HepG2 (cell line): ENCODE measurements around the gene GNPDA2. TPM values are rescaled to one million over a fixed set of nuclear protein-coding genes. Genes with fewer than 3 reads are reported as not detected.
A peak's percentile ranks its signal among the peaks of the same experiment; 100 is the strongest.

ENCODE experiments used
- ASH2L ChIP-seq: fragments of 300-600, 200-600 bp; sonication (generic); IDR thresholded peaks from 2 replicates; pipeline ENCODE4 v1.7.0; 2017; ENCODE audit warnings: low read depth, mild to moderate bottlenecking, moderate library complexity, mixed read lengths, low read length; ENCODE audit not compliant: insufficient read length
- BRD4 ChIP-seq: sonication (generic); formaldehyde crosslinking; IDR thresholded peaks from 2 replicates; pipeline ENCODE4 v1.4.0; 2020; ENCODE audit warnings: missing genetic modification reagents
- ESRRA ChIP-seq: sonication (generic); formaldehyde crosslinking; IDR thresholded peaks from 2 replicates; pipeline ENCODE4 v1.5.1; 2020; ENCODE audit warnings: mild to moderate bottlenecking, low read depth, missing genetic modification reagents
- FOXK1 ChIP-seq: sonication (generic); formaldehyde crosslinking; IDR thresholded peaks from 2 replicates; pipeline ENCODE4 v1.4.0; 2020; ENCODE audit warnings: low read depth, missing genetic modification reagents, borderline replicate concordance
- HDAC2 ChIP-seq: sonication (generic); formaldehyde crosslinking; IDR thresholded peaks from 2 replicates; pipeline ENCODE4 v1.4.0; 2020; ENCODE audit warnings: missing genetic modification reagents
- MAFF ChIP-seq: IDR thresholded peaks from 2 replicates; pipeline ENCODE4 v1.6.1; 2011; ENCODE audit warnings: low read depth, low read length, improper control_type of control experiment
- MEF2D ChIP-seq: sonication (generic); formaldehyde crosslinking; IDR thresholded peaks from 2 replicates; pipeline ENCODE4 v1.5.1; 2020; ENCODE audit warnings: mild to moderate bottlenecking, missing genetic modification reagents
- MIER3 ChIP-seq: IDR thresholded peaks from 2 replicates; pipeline ENCODE4 v1.6.1; 2016; ENCODE audit warnings: missing compliant biosample characterization, borderline replicate concordance
- MLXIP ChIP-seq: sonication (generic); formaldehyde crosslinking; IDR thresholded peaks from 2 replicates; pipeline ENCODE4 v1.9.0; 2021; ENCODE audit warnings: missing genetic modification reagents, borderline replicate concordance
- NFKBIZ ChIP-seq: IDR thresholded peaks from 2 replicates; pipeline ENCODE4 v1.6.1; 2018; ENCODE audit warnings: missing genetic modification reagents, missing compliant biosample characterization
- PHF8 ChIP-seq: sonication (generic); formaldehyde crosslinking; IDR thresholded peaks from 2 replicates; pipeline ENCODE4 v1.5.0; 2020; ENCODE audit warnings: missing genetic modification reagents
- SOX5 ChIP-seq: IDR thresholded peaks from 2 replicates; pipeline ENCODE4 v1.6.1; 2016; ENCODE audit warnings: borderline replicate concordance
- YEATS2 ChIP-seq: sonication (generic); formaldehyde crosslinking; IDR thresholded peaks from 2 replicates; pipeline ENCODE4 v1.4.0; 2020; ENCODE audit warnings: missing genetic modification reagents, borderline replicate concordance
- ZBTB2 ChIP-seq: sonication (generic); formaldehyde crosslinking; IDR thresholded peaks from 2 replicates; pipeline ENCODE4 v1.8.0; 2022; ENCODE audit warnings: low read depth, missing genetic modification reagents
- ZNF20 ChIP-seq: sonication (generic); formaldehyde crosslinking; IDR thresholded peaks from 2 replicates; pipeline ENCODE4 v1.4.0; 2020; ENCODE audit warnings: mild to moderate bottlenecking, moderate library complexity, missing genetic modification reagents
- ZNF337 ChIP-seq: sonication (generic); formaldehyde crosslinking; IDR thresholded peaks from 2 replicates; pipeline ENCODE4 v1.5.1; 2020; ENCODE audit warnings: missing genetic modification reagents, low read depth, mild to moderate bottlenecking, borderline replicate concordance
- ZNF598 ChIP-seq: sonication (generic); formaldehyde crosslinking; IDR thresholded peaks from 2 replicates; pipeline ENCODE4 v1.5.1; 2020; ENCODE audit warnings: mild to moderate bottlenecking, missing genetic modification reagents, borderline replicate concordance
- ZNF614 ChIP-seq: IDR thresholded peaks from 2 replicates; pipeline ENCODE4 v1.6.1; 2018; ENCODE audit warnings: missing biosample characterization, missing genetic modification reagents, inconsistent platforms, borderline replicate concordance
- polyA plus RNA-seq, 8 experiments: library from polyadenylated mRNA; depleted of rRNA in 3 of 8; stranded (reverse) in 7 of 8; unstranded in 1 of 8; fragments of >200 nt; fragmentation: Illumina TruSeq in 4 of 8; extraction: Trizol in 4 of 8; gene quantifications; 2 replicates each; pipeline versions ENCODE4 v1.2.1 to v1.2.3, GENCODE V29; 2011 to 2016; ENCODE audit warnings: low read depth in 4 of 8, missing spikeins in 1 of 8, mixed read lengths in 1 of 8; ENCODE audit not compliant: insufficient read depth in 1 of 8
- total RNA-seq, 5 experiments: library from RNA; depleted of rRNA; stranded (reverse); fragments of >200 nt; fragmentation: Illumina TruSeq; extraction: Trizol; gene quantifications; 2 replicates each; pipeline ENCODE4 v1.2.3, GENCODE V29; 2016; ENCODE audit warnings: low read depth in 1 of 5
- TF ChIP-seq, protein P1 (sequence below): sonication (generic); formaldehyde crosslinking; IDR thresholded peaks from 2 replicates; pipeline ENCODE4 v1.4.0; 2020; ENCODE audit warnings: low read depth, mild to moderate bottlenecking, missing genetic modification reagents
- TF ChIP-seq, protein P2 (sequence below): sonication (generic); formaldehyde crosslinking; IDR thresholded peaks from 2 replicates; pipeline ENCODE4 v1.5.0; 2020; ENCODE audit warnings: missing genetic modification reagents, mild to moderate bottlenecking, borderline replicate concordance
- TF ChIP-seq, protein P3 (sequence below): sonication (generic); formaldehyde crosslinking; conservative IDR thresholded peaks from 2 replicates; pipeline ENCODE4 v1.4.0; 2020; ENCODE audit warnings: missing genetic modification reagents

GNPDA2 gene
- total and polyA plus RNA-seq, 2 of the 13 experiments (the other 11 are each of a cell fraction or from before 2014, with no cell fraction given): 5.4 to 9.0 TPM

DNA sequence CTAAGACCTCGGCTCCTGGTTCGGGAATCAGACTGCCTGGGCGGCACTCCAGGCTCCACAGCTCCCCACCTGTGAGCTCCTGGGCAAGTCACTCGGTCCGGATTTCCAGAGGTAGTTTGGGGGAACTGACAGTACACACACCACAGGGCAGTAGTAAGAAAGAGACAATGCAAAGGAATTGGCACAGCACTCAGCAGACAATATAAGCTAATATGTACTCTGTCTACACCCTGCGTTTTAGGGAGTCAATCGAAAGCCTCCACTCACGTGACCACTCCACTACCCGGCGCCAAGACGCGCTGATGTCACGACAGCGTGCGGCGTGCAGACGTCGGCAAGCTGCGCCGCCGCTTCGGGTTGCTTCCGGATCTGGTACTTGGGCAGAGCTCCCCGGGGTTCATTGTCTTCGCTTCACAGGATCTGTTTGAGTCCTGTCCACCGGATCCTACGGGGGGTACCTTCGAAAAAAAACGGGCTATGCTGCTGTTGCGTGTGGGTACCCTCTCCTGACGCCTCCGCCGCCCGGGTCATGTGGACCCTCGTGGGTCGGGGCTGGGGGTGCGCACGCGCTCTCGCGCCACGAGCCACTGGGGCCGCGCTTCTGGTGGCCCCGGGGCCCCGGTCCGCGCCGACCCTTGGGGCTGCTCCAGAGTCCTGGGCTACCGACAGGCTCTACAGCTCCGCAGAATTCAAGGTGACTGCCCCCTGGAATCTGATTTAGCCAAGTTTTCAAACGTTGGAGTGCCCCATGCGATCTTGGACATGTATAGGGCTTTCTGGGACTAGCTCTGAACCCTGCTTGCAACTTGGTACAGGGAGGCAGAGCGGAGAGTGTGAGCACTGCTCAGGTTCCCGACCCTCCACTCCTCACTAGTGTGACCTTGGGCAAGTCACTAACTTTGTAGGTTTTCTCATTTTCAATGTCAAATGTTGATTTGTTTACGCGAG, 48.0 kb downstream of the GNPDA2 start, which contains the start of gene GUF1 (continued):
- TF ChIP-seq, protein P1, sequence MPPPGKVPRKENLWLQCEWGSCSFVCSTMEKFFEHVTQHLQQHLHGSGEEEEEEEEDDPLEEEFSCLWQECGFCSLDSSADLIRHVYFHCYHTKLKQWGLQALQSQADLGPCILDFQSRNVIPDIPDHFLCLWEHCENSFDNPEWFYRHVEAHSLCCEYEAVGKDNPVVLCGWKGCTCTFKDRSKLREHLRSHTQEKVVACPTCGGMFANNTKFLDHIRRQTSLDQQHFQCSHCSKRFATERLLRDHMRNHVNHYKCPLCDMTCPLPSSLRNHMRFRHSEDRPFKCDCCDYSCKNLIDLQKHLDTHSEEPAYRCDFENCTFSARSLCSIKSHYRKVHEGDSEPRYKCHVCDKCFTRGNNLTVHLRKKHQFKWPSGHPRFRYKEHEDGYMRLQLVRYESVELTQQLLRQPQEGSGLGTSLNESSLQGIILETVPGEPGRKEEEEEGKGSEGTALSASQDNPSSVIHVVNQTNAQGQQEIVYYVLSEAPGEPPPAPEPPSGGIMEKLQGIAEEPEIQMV (CRISPR knock-in tag): peak; percentile 53
- peak; percentile 66; the same call in 1 of the 2 replicates for TF ChIP-seq ZNF614 (CRISPR knock-in tag)
- TF ChIP-seq YEATS2 (CRISPR knock-in tag): peak; percentile 96
- 0 out of 2 replicates have a peak, but pooled peaks have one; percentile 24 for TF ChIP-seq NFKBIZ
- TF ChIP-seq PHF8: peak; percentile 86
- TF ChIP-seq, protein P2, sequence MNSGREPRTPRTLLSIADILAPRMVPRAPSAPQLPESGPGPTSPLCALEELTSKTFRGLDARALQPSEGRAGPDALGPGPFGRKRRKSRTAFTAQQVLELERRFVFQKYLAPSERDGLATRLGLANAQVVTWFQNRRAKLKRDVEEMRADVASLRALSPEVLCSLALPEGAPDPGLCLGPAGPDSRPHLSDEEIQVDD (CRISPR knock-in tag): no peak
- TF ChIP-seq MEF2D: peak; percentile 39; the same call in 1 of the 2 replicates
- TF ChIP-seq FOXK1 (CRISPR knock-in tag): peak; percentile 93
- TF ChIP-seq MLXIP (CRISPR knock-in tag): 0 out of 2 replicates have a peak, but pooled peaks have one; percentile 54
- TF ChIP-seq, protein P3, sequence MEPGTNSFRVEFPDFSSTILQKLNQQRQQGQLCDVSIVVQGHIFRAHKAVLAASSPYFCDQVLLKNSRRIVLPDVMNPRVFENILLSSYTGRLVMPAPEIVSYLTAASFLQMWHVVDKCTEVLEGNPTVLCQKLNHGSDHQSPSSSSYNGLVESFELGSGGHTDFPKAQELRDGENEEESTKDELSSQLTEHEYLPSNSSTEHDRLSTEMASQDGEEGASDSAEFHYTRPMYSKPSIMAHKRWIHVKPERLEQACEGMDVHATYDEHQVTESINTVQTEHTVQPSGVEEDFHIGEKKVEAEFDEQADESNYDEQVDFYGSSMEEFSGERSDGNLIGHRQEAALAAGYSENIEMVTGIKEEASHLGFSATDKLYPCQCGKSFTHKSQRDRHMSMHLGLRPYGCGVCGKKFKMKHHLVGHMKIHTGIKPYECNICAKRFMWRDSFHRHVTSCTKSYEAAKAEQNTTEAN (CRISPR knock-in tag): no peak
- TF ChIP-seq MIER3 (CRISPR knock-in tag): peak; percentile 42; the same call in 1 of the 2 replicates
- TF ChIP-seq MAFF: no peak
- TF ChIP-seq ZBTB2 (CRISPR knock-in tag): no peak
- peak; percentile 36 for TF ChIP-seq HDAC2 (CRISPR knock-in tag)
- peak; percentile 31; the same call in 1 of the 2 replicates for TF ChIP-seq SOX5
- TF ChIP-seq BRD4: peak; percentile 38; the same call in 1 of the 2 replicates
- peak; percentile 98 for TF ChIP-seq ASH2L
- no peak for TF ChIP-seq ESRRA (CRISPR knock-in tag)
- peak; percentile 69; the same call in 1 of the 2 replicates for TF ChIP-seq ZNF598 (CRISPR knock-in tag)
- TF ChIP-seq ZNF337: peak; percentile 28; the same call in 1 of the 2 replicates
- no peak for TF ChIP-seq ZNF20 (CRISPR knock-in tag)
